Thyroid gland (tissue), 4 donors: ENCODE data around the gene CNTNAP4.

Experiments used
- POLR2A ChIP-seq, 2 donors: fragments of 450-650 bp; IDR thresholded peaks; one replicate each; pipeline ENCODE4 v1.6.1; 2017; ENCODE audit warnings: antibody characterized with exemption in 2 of 2, mild to moderate bottlenecking in 2 of 2, moderate library complexity in 1 of 2
- TF ChIP-seq, protein P1 (sequence below), 6 experiments: fragments of 200-600 bp in 3 of 6; fragments of 450-650 bp in 3 of 6; sonication (generic) in 3 of 6; IDR thresholded peaks; one replicate each; pipeline ENCODE4 v1.5.1; 2016 to 2019; ENCODE audit warnings: antibody characterized with exemption in 6 of 6, mild to moderate bottlenecking in 2 of 6, inconsistent platforms in 1 of 6, moderate library complexity in 1 of 6

DNA sequence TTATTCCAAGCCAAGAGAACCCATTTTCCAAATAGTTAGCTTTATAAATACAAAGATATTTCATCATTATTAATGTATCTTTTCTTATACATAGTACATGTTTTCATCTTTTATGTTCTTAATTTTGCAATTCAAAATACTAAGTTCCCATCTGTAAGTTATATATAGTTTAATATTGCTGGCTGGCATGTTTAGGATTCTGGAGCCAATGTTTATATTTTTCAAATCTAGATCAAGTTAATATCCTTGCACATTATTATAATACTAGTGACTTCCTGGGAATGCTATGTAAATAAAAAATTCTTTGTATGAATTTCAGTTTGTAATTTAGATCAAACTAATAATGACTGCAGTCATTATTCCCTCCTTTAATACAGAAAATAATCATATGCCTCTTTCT lies 189.7 kb downstream of the CNTNAP4 start:
- TF ChIP-seq, protein P1, sequence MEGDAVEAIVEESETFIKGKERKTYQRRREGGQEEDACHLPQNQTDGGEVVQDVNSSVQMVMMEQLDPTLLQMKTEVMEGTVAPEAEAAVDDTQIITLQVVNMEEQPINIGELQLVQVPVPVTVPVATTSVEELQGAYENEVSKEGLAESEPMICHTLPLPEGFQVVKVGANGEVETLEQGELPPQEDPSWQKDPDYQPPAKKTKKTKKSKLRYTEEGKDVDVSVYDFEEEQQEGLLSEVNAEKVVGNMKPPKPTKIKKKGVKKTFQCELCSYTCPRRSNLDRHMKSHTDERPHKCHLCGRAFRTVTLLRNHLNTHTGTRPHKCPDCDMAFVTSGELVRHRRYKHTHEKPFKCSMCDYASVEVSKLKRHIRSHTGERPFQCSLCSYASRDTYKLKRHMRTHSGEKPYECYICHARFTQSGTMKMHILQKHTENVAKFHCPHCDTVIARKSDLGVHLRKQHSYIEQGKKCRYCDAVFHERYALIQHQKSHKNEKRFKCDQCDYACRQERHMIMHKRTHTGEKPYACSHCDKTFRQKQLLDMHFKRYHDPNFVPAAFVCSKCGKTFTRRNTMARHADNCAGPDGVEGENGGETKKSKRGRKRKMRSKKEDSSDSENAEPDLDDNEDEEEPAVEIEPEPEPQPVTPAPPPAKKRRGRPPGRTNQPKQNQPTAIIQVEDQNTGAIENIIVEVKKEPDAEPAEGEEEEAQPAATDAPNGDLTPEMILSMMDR (IDR thresholded peaks at IDR 0.05) = no peak
- no peak for TF ChIP-seq POLR2A (IDR thresholded peaks at IDR 0.05)
